GM19452 (cell line): ENCODE results near the gene CHID1.

Experiments used
- ATAC-seq: cut with Tn5 transposase; IDR thresholded peaks from one replicate; pipeline ENCODE4 v1.9.1; 2021; ENCODE audit not compliant: unreplicated experiment

CHID1 gene

DNA sequence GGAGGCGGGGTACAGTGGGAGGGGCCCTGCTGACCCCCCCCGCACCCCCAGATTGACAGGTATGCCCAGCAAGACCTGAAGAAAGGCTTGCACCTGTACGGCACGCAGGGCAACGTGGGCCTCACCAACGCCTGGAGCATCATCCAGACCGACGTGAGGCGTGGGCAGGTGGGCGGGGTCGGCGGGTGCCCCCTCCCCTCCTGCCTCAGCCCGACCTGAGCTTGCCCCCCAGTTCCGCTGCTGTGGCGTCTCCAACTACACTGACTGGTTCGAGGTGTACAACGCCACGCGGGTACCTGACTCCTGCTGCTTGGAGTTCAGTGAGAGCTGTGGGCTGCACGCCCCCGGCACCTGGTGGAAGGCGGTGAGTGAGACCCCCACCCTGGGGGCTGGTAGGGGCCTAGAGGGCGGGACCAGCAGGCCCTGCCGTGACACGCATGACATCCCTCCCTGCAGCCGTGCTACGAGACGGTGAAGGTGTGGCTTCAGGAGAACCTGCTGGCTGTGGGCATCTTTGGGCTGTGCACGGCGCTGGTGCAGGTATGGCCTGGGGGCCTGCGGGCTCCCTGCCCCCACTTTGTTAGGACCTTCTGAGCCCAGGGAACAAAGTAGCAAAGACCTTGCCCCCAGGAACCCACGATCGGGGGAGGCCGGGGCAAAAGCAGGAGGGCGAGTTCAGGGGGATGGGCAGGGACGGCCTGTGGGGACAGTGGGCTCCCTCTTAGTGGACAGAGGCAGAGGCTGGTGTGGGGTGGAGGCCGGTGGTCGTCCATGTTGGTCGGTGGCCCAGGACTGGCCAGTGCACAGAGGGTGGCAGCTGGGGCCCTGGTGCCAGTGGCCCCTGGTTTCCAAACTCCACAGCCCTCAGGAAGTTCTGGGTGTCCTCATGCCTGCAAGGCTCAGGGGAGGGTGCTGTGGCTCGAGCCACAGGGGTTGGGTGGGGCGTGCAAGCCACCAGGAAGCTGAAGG is 44.9 kb downstream of the CHID1 start:
- no peak for ATAC-seq

DNA sequence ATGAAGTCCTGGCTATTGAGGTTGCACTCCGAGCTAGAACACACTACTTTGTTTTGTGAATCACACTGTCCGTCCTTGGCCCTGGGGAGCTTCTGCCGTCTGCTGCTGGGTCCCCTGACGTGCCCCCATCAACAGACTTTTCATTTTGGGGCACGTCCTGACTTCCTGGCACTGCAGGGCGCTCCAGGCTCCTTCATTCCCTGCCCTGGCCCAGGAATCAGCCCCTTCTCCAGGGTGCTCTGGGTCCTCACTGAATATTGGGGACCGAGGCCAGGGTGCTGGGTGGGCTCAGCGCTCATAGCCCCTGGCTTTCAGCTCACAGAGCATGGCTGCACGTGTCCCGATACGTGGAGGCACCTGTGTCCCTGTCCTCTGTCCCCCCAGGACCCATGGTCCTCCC is 45.7 kb downstream of the CHID1 start:
- no peak for ATAC-seq

DNA sequence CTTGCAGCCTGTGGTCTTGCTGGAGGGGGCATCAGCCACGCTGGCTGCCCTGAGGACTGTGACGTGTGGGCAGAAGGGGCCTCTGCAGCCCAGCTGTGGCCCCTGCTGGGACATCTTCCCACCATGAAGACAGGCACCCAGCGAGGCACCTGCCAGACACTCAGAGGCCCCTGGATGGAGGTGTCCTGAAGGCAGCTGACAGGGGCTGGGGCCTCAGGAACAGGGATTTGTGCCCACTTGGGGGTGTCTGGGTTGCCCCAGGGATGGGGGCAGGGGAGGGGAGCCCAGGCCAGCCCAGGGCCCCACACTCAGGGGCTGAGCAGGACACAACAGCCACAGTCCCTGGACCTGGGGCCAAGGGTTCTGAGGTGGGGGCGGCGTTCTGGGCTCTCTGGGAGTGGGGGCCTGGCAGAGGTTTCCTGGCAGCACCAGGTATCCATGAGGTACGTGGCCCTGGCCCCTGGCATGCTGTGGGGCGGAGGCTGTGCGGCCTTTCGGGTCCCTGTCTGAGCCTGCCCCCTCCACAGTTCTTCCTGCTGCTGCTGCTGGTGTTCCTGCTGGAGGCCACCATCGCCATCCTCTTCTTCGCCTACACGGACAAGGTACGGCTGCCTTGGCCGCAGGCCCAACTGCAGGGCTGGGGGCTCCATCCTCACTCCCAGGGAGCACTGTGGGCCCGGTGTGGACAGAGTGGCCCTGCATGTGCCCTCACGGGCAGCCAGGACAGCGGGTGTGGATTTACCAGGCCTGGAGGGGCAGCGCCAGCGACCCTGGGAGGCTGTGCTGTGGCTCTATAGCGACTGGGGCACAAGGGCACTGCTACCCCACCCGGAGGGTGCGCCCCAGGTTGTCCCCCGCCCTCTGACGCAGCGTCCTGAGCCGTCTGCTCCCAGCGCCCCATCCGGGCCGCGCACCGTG is 46.4 kb downstream of the CHID1 start:
- ATAC-seq: no peak

- ATAC-seq: no peak
Observed at GRCh38 chr11:863023-863909, 47.3 kb downstream of the CHID1 start.

DNA sequence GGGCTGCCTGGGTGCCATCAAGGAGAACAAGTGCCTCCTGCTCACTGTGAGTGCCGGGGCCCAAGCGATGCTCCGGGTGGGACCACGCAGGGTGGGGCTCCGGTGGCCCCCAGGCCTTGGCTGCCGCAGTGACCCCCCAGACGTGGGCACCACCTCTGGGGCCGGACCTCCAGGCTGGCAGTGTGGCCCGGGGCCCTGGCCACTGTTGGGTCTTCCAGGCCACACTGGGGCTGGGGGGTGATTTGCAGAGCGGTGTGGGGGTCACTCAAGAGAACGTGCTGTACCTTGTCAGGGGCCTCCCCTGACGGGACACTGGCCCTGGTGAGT is 48.0 kb downstream of the CHID1 start:
- no peak for ATAC-seq

GRCh38 chr11:862081-862661 is 48.4 kb downstream of the CHID1 start:
- ATAC-seq: no peak

DNA sequence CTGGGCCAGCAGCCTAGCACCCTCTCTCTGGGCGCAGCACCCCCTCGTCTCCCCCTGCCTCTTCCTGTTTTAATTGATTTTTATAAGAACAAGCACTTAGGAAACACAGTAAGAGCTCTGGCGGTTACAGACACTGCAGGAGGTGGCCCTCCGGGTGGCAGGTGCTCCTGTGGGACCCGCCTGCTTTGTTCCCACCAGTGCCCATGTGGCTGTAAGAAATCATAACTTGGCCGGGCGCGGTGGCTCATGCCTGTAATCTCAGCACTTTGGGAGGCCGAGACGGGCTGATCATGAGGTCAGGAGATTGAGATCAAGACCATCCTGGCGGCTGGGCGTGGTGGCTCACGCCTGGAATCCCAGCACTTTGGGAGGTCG is 49.5 kb downstream of the CHID1 start:
- ATAC-seq: no peak

DNA sequence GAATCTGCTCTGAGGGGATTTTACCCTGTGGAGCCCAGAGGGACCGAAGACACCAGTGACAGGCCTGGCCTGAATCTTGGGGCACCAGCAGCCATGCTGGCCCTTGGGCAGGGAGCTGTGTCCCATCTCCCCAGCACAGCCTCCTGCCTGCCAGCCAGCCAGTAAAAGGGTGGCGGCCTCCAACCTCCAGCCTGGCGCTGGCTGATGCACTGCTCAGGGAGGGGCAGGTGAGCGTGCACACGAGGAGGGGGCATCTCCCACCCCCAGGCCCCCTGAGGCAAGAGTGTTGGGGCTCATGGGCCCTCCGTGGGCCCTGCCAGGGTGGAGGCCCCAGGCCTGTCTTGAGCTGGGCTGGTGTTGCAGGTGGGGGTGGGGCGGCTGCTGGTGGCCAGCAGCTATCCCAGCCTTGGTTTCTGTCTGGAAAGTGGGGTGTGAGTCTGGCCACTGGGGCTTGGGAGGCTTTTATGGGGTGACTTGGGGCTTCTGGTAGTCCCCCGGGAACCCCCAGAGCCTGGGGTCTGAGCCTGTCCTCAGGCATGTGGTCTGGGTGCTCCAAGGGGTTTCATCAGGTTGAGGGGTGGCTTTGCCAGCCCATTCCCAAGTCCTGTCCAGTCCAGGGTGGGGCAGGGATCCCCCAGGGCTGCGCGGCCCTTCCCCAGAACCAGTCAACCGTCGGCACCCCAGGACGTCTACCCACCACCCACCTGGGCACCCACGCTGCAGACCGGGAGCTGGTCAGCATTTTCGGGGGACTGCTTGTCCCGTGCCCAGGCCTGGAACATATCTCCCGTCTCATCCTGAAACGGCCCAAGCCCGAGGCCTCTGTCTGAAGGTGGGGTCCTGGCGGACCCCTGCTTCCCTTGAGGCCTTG is 50.1 kb downstream of the CHID1 start:
- no peak for ATAC-seq

GRCh38 chr11:859394-860131 is 51.0 kb downstream of the CHID1 start:
- no peak for ATAC-seq

GRCh38 chr11:858762-859339 is 51.8 kb downstream of the CHID1 start:
- no peak for ATAC-seq

- ATAC-seq: no peak
Observed at GRCh38 chr11:858053-858761, 52.4 kb downstream of the CHID1 start.

- no peak for ATAC-seq
Observed at GRCh38 chr11:856397-856796, 54.2 kb downstream of the CHID1 start.

DNA sequence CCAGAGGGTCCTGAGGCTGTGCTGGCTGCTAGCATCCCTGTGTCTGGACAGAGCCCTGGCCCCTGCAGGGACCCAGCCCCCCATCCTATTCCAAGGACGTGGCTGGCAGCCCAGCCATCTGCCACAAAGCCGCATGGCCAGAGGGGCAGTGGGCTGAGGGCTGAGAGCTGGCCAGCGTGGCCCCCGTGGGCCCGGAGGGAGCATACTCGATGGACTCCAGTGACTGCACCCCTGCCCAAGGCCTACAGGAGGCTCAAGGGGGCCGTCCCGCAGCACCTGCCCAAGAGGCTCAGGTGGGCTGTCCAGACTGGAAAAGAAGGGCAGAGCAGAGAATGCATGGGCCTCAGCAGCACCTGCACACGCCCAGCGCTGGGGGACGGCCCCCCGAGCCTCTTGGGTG is 54.8 kb downstream of the CHID1 start:
- no peak for ATAC-seq

DNA sequence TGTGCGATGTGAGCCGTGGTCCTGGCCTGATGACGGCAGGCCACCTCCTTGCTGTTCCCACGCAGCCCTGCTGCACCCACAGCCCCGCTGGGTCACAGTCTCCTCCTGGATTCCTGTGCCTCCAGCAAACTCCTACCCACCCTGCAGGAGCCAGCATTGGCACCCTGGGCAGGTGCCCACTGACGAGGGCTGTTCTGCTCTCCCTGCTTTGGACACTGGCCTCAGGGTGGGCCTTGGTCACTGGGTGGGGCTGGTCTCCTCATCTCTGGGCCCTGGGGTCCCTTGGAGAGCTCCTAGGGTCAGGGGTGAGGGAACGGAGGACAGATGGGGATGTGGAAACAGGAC is 55.3 kb downstream of the CHID1 start:
- ATAC-seq: no peak

- no peak for ATAC-seq
Observed at GRCh38 chr11:854601-855329, 55.8 kb downstream of the CHID1 start.

GRCh38 chr11:853682-854448 is 56.7 kb downstream of the CHID1 start:
- no peak for ATAC-seq

DNA sequence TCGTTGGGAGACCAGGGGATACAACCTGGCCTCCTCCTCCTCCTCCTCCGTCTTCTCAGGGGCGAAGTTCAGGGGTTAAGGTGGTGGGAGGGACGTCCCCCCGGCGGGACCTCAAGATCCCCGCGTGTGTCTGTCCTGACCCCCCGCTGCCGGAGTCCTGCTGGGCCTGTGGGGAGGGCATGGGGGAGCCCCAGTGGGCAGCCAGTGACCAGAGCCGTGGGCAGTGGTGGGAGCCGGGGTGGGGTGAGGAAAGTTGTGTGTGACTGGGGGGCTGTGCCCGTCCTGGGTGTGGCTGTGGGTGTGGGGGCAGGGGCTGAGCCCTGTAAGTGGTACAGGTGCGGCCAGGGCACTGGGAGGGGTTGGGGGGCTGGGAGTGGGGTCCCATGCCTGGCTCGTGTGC is 57.8 kb downstream of the CHID1 start:
- ATAC-seq: no peak
